HPDE6-E6E7 (cell line): Measurements from ENCODE around the gene UGT1A7.
"Not testable (repeated sequence)": the region's sequence is repeated elsewhere in the genome, so short reads cannot be mapped to it uniquely, and the experiment has no call there.

Experiments used
- DNase-seq: peaks from one replicate; pipeline ENCODE4 v3.0.0; 2011; ENCODE audit warnings: missing footprints; ENCODE audit errors: extremely low spot score

Gene UGT1A7

DNA sequence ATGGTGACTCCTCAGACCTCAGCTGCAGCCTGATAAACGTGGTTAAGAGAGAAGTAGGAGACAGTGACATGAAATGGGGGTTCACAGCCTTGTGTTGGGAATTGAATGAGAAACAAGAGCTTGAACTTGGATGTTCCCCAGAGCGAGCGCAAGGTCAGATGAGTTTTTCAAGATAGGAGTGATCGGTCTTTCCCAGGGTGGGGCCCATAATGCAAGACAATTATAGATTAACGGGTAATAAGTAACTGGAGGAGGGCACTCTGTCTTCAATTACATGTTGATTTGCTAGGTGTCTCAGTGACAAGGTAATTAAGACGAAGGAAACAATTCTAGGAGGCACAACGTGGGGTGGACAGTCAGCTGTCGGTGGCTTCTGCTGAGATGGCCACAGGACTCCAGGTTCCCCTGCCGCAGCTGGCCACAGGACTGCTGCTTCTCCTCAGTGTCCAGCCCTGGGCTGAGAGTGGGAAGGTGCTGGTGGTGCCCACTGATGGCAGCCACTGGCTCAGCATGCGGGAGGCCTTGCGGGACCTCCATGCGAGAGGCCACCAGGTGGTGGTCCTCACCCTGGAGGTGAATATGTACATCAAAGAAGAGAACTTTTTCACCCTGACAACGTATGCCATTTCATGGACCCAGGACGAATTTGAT, 31.0 kb downstream of the UGT1A7 start, which contains the start of gene UGT1A5:
UGT1A5 (plus strand) TSS at position 297 of the 651 bp plus-strand sequence; CDS start at position 382, 85 bp downstream.
- DNase-seq, result no peak

GRCh38 chr2:233713262-233713615, 31.5 kb downstream of the UGT1A7 start:
- DNase-seq, result no peak

DNA sequence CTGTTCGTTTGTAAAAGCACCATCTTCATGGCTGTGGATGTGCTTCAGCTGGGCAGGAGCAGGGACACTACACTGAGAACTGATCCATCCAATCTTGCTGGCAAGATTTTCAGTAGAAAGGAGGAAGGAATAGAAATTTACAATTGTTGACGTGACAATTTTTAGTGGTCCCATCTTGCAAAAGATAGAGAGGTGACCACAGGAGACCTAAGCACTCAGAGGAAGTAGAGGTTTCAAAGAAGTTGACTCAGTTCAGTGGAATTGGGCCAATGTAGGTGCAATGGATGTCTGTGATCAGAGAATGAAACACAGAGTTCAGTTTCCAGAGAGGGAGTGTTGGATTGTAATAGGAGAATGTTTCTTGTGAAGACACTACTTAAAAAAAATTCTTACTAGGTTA, 32.4 kb downstream of the UGT1A7 start:
- no peak for DNase-seq

DNA sequence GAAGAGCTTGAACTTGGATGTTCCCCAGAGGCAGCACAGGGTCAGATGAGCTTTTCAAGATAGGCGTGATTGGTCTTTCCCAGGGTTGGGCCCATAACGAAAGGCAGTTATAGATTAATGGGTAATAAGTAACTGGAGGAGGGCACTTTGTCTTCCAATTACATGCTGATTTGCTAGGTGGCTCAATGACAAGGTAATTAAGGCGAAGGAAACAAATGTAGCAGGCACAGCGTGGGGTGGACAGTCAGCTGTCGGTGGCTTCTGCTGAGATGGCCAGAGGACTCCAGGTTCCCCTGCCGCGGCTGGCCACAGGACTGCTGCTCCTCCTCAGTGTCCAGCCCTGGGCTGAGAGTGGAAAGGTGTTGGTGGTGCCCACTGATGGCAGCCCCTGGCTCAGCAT, 36.9 kb downstream of the UGT1A7 start, which contains the start of gene UGT1A4:
UGT1A4 (plus strand) TSS at position 185 of the 400 bp plus-strand sequence; CDS start at position 270, 85 bp downstream.
- no peak for DNase-seq

GRCh38 chr2:233728723-233729301, 47.1 kb downstream of the UGT1A7 start, which contains the start of gene UGT1A3:
UGT1A3 (plus strand) TSS chr2:233729042; CDS start chr2:233729127, 85 bp downstream.
- DNase-seq, result no peak

GRCh38 chr2:233736868-233737653, 55.4 kb downstream of the UGT1A7 start:
- not testable (repeated sequence) for DNase-seq

- no peak for DNase-seq
These were observed 59.2 kb downstream of the UGT1A7 start for GRCh38 chr2:233740870-233741269.

- no peak for DNase-seq
These were observed 62.0 kb downstream of the UGT1A7 start for GRCh38 chr2:233743464-233744259.

GRCh38 chr2:233745073-233745755, 63.5 kb downstream of the UGT1A7 start:
- DNase-seq, result no peak

DNA sequence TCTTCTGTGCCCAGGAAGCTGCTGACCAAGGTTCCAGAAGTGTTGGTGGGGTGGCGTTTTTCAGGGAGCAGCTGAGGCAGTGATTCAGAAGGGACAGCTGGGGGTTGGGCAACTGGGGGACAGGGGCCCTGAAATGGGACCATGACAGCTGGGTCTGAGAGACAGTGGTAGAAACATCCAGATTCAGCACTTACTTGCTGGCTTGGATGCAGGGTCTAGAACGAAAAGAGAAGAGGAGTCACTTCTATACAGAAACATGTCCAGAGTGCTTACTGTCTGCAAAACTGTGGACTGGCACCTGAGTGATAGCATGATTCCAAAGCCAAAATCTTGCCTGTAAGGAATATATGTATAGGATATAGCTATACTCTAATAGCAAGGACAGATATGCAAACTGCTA, 64.1 kb downstream of the UGT1A7 start:
- DNase-seq, result not testable (repeated sequence)

DNA sequence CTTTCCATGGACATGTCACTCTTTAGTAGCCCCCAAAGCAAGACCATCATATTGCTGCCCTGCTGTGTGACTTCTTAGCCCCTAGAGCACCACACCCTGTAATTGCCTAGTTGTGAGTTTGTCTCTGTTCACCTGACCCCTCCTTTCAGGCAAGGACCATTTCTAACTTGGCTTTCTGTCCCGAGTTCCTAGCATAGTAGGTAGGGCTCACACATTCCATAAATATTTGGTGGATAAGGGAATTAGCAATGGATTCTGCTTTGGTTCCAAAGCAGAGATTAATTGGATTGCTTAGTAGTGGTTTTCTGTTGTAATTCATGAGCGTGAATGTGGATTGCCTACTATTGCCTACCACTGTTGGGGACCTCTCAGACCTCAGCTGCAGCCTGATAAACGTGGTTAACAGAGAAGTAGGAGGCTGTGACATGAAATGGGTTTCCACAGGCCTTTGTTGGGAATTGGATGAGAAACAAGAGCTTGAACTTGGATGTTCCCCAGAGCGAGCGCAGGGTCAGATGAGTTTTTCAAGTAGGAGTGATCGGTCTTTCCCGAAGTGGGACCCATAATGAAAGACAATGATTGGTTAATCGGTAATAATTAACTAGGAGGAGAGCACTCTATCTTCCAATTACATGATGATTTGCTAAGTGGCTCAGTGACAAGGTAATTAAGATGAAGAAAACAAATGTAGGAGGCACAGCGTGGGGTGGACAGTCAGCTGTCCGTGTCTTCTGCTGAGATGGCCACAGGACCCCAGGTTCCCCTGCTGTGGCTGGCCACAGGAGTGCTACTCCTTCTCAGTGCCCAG, 65.0 kb downstream of the UGT1A7 start:
- no peak for DNase-seq

DNA sequence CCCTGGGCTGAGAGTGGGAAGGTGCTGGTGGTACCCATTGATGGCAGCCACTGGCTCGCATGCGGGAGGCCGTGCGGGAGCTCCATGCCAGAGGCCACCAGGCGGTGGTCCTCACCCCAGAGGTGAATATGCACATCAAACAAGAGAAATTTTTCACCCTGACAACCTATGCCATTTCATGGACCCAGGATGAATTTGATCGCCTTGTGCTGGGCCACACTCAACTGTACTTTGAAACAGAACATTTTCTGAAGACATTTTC, 65.5 kb downstream of the UGT1A7 start:
- no peak for DNase-seq

DNA sequence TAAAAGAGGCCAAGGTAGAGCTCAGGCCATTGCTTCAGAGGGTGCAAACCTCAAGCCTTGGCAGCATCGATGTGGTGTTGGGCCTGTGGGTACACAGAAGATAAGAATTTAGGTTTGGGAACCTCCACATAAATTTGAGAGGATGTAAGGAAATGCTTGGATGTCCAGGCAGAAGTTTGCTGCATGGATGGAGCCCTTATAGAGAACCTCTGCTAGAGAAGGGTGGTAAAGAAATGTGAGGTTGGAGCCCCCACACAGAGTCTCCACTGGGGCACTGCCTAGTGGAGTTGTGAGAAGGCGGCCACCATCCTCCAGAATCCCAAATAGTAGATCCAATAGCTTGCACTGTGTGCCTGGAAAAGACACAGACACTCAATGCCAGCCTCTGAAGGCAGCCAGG, 69.0 kb downstream of the UGT1A7 start:
- not testable (repeated sequence) for DNase-seq

DNA sequence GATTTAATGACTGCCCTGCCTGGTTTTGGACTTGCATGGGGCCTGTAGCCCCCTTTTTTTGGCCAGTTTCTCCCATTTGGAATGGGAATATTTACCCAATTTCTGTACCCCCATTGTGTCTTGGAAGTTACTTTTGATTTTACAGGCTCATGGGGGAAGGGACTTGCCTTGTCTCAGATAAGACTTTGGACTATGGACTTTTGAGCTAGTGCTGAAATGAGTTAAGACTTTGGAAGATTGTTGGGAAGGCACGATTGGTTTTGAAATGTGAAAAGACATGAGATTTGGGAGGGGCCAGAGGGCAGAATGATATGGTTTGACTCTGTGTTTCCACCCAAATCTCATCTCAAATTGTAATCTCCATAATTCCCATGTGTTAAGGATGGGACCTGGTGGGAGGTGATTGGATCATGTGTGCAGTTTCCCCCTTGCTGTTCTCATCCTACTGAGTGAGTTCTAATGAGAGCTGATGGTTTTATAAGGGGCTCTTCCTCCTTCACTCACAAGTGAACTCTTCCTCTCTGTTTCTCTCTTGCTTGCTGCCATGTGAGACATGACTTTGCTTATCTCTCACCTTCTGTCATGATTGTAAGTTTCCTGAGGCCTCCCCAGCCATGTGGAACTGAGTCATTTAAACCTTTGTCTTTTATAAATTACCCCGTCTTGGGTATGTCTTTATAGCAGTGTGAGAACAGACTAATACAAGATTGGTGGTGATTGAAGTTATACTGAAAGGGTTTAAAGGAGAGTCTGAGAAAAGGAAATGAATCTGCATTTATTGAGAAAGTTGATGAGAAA, 69.7 kb downstream of the UGT1A7 start:
- DNase-seq, result not testable (repeated sequence)

- no peak for DNase-seq
These were observed 73.3 kb downstream of the UGT1A7 start for GRCh38 chr2:233754872-233755611.

DNA sequence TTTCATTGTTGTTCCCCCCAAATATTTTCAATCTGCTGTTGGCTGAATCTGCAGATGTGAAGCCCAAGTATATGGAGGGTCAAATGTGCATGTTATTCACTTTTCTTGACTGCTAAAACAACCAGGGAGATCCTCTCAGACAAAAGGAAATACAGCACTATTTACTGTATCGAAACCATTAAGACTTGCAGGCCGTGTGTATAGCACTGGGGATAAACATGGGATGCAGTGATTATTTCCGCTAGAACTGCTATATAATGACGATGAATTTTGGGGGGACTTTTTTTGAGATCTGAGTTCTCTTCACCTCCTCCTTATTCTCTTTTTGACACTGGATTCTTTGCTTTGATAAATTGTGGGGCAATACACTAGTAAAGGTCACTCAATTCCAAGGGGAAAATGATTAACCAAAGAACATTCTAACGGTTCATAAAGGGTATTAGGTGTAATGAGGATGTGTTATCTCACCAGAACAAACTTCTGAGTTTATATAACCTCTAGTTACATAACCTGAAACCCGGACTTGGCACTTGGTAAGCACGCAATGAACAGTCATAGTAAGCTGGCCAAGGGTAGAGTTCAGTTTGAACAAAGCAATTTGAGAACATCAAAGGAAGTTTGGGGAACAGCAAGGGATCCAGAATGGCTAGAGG, 74.9 kb downstream of the UGT1A7 start:
- no peak for DNase-seq

DNA sequence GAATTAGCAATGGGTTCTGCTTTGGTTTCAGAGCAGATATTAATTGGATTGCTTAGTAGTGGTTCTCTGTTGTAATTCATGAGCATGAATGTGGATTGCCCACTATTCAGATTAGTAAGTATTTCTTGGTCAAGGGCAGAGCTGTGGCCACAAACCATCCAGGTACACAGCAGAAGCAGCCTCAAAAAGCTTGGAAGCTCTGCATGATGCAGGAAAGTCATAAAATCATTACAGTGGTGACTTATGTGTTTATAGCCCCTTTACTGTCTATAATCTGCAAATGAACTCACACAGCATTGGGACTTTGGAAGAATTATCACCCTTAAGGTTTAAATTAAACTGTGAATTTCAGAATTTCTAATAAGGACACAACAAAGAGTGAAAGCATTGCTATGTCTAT, 76.4 kb downstream of the UGT1A7 start:
- DNase-seq, result no peak

- no peak for DNase-seq
These were observed 77.1 kb downstream of the UGT1A7 start for GRCh38 chr2:233758849-233759248.

GRCh38 chr2:233760043-233760442, 78.3 kb downstream of the UGT1A7 start, which contains the start of gene UGT1A1:
UGT1A1 (plus strand) TSS chr2:233760270; CDS start chr2:233760288, 18 bp downstream.
- DNase-seq, result no peak
